Stimulated activated CD8-positive, alpha-beta memory T cell treated with anti-CD3 and anti-CD28 coated beads, Interleukin-12 subunit alpha, Interleukin-12 subunit beta, amount 100 ng/mL, for 4 hours (primary cell): ENCODE measurements around the gene SPATA13.

Experiments
- DNase-seq: peaks from one replicate; pipeline ENCODE4 v3.0.0-alpha.2; 2020; ENCODE audit warnings: low read depth

SPATA13 gene

DNA sequence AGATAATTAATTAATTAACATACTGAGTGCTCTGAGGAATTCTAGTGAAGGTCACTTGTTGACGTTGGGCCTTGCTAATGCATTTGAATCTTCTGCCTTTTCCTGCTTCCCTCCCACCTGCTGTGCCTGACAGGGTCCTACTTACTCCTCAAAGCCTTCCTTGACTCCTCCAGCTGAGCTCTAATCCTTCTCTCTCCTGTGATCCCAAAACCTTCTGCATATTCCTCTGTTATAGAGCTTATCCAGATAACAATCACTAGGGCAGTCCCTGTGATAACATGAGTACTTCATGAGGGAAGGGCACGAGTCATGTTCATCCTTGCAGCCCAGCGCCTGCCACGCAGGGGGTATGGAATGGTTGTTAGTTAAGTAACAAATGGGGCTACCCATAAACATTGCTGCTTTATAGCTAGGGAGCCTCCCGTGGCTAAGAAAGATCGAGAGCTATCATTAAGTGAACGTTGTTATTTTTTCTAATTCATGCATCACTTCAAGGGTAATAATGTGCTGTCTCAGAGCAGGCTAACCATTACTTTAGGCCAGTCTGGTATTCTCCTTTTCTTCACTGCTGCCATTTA is 19.1 kb upstream of the SPATA13 start:
- no peak for DNase-seq

DNA sequence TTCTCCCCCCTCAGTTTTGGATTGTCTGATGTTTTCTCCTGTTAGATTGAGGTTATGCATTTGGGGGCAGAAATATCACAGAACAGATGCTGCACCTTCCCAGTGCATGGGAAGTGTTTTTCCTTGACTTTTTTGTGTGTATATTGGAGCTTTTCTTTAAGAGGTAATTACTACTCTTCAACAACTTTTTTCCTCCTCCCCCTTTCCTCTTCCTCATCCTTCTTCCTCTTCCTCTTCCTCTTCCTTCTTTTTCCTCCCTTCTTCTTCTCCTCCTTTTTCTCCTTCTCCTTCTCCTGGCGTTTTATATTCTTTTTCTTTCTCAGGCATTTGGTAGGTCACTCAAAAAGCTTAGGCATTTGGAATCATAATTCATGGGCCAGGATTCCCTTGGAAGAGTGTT is 18.1 kb upstream of the SPATA13 start:
- DNase-seq: no peak

DNA sequence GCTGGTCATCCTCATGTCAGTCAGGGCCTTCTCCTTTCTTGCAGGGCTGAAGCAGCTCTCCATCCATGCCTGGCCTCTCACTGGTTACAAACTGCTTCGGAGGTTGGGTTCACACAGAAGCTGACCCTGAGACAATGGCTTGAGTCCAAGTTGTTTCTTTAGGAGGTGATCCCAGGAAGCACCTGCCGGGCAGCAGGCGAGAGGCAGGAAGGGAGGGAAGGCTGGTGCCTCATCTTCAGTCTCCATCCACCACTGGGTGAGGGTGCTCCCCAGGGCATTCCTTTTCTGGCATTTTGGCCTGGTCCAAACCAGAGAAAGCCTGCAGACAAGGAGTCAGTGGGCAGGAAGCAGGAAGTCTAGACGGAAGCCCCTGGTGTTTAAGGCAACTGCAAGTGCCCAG is 17.6 kb upstream of the SPATA13 start:
- no peak for DNase-seq

DNA sequence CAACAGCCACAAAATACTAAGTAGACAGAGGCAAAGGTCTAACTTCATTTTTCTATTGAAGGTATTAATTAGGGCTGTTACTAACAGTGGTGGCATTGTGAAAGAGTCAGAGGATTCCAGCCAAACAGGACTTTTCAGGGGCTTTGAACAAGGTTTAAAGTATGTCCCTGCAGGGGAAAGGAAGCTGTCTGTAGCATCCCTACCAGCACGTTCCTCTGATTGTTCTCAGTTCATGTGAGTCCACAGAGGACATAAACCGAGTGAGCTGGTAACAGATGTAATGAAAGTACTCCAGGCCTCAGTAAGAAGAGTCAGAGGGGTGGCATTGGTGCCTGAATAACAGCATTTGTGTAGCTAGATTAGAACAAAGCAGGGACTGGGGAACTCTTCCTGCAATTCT is 15.3 kb upstream of the SPATA13 start:
- DNase-seq: no peak

DNA sequence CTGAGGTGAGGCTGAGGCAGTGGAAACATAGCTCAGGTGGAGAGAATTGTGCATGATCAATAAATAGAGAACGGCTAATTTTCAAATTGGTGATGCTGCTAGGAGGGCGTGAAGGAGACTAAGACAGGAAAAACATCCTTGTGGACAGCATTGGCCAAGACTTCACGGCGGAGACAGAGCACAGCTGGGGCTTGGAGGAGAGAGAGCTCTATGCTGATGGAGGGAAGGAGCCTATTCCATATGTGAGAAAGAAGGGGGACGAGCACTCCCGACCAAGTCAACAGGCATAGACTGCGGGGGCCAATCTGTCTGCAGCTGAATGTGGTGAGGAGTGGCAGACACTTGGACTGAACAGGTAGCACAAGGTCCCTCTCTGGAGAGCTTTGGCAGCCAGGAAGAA is 14.8 kb upstream of the SPATA13 start:
- no peak for DNase-seq

DNA sequence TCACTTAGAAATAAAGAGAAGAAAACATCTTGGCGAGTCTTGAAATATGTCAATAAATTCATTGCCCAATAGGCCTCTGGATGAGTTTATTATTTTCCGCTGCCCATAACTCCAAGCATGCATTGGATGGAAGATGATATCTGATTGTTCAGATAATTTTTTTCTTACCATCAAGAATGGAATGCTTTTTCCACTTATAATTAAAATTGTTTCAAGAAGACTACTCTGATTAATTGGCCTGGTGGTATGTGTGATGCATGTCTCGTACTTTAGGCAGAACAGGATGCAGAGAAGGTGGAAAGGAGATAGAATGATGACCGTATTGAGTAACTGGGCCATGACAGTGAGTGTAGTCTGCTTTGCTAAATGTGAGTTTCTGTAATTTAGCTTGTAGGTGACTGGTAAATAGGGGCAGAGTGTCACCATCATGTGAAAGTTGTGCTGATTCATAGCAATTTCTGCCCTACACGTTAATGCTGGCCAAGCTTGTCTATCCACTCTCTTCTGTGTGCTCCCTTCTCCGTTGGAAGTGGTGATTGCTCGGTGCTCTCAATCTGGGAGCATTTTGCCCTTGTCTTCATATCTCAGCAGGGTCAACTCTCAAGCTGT is 13.5 kb upstream of the SPATA13 start:
- DNase-seq: no peak

DNA sequence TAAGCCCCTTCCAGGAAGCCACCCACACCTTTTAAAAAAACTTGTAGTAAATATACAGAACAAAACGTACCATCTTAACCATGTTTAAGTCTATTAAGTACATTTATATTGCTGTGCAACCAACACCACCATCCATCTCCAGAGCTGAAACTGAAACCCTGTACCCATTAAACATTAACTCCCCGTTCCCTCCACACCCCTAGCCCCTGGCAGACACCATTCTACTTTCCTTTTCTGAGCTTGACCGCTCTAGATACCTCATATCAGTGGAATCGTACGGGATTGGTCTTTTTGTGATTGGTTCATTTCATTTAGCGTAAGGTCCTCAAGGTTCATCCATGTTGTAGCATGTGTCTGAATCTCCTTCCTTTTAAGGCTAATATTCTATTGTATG is 13.0 kb upstream of the SPATA13 start:
- DNase-seq: no peak

DNA sequence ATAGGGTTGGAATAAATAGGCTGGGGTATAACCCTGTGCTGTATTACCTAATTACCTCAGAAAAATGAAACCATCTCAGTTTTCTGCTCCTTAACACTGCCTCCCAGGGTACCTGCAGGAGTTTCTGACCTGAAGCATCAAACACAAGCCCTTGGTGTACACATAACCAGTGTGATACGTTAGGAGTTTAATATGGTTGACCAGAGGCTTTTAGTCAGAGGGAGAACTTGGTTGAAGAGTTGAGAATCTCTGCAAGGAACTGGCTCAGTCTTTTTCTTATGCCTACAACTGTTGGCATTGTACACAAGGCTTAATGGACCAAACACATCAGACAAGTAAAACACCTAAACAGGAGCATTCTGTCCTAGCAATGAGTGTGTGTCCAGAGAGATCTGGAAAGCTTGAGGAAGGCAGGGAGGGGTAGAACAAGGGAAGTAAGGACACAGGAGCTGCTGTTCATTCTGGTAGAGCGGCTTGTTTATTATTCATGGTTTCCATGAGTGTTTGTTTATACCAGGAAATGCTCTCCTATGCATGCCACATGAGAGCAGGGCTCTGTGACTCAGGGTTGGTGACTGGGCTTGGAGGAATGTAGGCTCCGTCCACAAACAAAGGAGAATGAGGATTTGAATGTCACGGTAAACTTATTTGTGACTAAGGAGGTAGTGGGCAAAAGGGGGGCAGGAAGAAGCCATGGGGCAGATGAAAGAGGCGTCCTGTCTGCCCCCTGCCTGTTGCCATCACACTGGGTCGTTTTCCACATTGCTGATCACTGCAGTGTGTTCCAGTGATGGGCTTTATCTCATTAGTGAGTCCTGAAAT is 11.9 kb upstream of the SPATA13 start:
- DNase-seq: no peak

DNA sequence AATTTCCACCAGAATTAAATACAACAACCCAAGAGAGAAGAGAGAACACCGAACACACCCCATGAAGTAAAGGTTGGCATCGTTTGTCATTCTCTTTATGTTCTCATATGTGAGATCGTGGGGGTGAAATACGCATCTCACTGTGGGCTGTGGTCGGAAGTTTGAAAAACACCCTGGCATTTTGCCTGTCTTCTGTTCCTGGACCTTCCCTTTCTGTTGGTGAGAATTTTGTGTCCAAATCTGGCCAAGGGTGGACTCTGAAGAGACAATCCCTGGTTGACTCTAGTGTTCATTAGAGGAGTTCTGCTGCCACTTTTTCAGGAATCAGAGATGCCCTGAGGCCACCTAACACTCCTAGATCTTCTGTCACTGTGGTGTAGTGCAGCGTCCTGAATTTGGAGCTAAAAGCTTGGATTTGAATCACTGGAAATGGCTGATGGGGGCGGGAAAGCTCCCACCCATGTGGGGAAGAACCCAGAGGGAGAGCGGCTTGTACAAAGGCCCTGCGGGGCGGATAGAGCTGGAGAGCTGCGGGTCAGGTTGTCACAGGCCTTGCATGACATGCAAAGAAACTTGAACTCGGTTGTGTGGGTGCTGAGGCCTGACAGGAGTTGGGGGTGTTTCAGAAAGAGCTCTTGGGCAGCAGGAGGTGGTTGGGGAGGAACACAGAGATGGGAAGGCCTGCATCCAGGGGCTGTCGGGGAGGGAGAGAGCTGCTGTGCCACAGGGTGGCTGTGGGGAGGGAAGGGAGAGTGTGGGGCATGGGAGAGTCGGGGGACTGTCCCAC is 11.1 kb upstream of the SPATA13 start:
- no peak for DNase-seq

DNA sequence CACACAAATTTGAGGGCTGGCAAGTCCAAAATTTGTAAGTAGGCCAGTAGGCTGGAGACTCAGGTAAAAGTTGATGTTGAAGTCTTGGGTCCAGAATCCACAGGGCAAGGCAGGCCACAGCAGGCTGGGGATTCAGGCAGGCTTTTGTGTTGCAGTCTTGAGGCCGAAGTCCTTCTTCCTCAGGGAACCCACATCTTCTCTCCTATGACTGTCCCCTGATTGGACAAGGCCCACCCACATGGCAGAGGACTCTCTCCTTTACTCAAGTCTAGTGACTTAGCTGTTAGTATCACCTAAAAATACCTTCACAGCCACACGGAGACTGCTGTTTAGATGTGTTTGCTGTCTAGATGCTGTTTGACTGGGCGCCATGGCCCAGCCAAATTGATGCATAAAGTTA is 9.9 kb upstream of the SPATA13 start:
- no peak for DNase-seq

DNA sequence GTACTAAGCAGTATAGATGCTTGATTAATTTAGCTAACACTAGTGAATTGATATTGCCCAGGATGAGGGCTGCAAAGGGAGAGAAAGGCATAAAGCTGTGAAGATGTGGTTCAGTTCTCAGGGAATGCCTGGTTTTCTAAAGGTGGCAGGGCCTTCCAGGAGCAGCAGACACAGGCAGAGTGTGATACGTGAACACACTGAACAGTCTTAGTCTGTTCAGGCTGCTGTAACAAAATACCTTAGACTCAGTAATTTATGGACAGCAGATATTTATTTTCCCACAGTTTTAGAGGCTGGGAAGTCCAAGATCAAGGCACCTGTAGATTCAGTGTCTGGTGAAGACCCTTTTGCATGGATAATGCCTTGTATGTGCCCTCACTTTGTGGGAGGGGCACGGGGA is 8.7 kb upstream of the SPATA13 start:
- DNase-seq: no peak

DNA sequence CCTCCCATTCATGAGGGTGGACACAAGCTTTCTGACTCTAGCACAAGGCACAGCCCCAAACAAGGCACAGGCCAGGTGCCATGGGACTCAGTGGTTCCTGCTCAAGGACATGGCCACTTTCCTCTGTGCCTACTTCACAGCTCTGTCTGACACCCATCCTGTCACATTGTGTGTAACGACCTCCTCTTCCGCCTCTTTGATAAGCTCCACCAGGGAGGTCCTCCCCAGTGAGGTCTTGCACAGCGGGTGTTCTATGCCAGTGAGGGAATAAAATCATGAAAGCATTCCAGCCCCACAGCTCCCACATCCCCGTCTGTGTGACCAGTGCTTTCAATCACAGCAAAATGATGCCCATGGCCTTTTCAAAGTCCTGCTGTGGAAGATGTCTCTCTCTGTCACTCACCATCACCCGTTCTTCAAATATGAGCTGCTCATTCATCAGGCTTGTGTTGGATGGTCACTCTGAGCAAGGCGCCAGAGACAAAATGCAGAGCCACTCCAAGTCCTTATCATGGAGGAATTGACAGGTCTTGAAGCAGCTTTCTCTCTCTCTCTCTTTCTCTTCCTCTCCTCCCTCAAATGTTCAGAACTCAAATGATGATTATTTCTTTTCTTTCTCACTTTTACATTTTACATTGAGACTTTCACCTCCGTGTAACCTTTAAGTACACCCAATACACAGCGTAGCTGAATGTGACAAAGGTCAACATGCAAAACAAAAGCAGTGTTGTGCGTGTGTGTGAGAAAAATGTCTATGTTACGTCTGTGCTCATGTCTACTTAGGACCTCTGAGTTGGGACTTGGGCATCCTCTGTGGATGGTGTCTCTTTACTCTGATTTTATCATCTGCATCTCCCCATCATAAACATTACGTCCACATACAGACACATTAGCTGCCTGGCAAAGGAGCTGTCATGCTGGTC is 8.0 kb upstream of the SPATA13 start:
- DNase-seq: no peak

DNA sequence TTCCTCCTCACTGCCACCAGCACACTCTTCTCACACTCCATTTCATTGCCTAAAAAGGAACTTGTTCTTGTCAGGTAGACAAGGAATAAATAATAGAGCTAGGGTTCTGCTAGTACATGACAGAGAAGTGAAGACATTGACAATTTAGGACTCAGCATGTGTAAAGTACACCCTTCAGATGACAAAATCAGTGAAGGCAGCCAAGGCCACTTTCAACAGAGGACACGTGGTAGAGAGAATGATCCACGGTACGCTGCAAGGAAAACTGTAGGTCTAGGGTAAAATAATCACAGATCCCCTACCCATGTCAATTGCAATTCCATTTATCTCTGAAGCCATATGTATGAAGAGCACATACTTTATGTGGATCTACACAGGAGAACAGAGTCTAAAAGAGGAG is 7.2 kb upstream of the SPATA13 start:
- DNase-seq: no peak

DNA sequence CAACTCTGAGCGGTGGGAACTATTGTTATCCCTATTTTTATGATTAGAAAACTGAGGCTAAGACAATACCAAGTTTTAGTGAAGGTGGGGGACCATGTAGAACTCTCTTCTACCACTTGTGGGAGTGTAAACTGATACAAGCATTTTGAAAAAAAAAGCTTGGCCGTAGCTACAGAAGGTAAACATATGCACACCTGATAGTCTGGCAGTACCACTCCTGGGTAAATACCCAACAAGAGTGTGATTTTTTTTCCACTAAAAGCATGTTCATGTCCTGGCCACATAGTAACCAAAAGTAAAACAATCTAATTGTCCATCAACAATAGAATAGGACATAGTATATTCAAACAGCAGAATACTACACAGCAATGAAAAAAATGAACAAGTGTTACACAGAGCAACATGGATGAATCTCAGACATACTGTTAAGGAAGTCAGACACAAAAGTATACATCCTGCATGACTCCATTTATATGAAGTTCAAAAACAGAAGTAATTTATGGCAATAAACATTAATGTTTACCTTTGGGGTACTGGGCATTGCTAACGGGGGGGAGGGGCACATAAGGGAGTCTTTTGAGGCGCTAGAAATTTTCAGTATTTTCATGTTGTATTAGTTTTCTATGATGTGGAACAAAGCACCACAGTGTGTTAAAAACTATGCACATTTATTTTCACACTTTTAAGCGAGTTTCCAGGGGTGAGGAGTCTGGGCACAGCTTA is 6.4 kb upstream of the SPATA13 start:
- no peak for DNase-seq

DNA sequence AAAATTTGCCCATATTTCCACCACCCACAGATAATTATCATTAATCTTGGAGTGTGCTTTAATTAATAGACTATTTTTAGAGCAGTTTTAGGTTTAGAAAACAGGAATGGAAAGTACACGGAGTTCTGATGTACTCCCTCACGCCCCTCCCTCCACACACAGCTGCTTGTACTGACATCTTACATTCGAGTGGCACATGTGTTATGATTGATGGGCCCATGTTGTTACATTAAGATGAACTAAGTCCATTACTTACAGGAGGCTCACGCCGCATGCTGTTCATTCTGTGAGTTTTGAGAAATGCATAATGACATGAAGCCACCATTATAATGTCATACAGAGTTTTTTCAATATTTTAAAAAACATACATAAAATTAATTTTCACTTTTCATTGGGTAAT is 1.2 kb upstream of the SPATA13 start:
- DNase-seq: no peak

DNA sequence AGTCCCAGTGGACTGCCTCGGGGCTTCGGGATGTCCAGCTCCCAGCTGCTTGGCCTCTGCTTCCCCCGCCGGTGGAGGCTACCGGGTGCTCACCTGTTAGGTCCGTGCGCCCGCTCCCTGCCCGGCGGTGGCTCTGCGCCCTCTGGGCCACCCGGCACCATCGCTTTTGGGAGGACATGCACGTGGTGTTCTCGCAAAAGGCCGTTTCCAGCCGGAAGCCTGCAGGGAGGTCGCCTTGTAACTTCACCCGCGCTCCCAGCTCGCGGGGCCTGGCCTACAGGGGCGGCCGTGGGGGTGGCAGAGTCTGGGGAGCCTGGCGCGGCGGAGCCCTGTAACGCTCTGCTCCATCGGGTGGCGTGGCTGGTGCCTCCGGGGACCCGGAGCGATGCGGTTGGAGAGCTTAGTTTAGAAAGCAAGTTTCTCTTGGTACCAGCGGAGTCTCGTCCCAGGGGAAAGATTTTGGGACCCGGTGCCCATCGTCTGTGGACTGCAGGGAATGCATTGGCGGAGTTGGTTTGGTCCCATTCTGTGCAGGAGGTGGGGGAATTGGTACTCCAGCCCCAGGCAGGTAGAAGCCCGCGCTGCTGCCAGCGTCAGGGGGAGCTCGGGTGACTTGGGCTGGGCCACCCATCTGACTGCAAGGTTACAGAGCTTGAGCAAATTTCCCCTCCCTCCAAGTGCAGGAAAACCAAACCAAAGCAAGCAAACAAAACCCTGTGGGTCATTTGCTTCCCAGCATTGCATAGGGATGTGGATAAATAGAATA is 673 bp downstream of the SPATA13 start:
- peak; percentile 24 for DNase-seq

DNA sequence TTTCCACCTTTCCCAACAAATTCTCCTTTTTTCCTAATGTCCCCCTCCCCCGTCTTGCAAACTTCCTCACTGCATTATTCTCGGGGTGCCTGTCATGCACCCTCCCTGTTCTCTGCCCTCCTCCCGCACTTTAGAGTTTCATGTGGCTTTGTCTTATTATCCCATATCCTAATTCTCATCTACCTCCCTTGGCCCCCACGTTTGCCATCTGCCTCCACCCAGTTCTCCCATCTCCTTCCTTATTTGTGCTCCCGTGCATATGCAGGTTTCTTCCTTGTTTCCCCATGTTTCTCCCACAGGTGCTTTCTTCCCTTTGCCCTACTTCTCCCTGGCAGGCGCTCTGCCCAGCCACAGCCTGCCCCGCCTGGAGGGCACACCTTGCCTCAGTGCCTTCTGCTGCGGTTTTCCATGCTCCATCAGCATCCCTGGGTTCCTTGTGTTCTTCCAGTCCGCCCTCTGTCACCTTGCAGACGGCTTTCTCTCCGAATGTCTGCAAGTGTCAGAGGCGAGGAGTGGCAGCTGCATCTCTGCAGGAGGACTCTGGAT is 1.5 kb downstream of the SPATA13 start:
- DNase-seq: no peak

DNA sequence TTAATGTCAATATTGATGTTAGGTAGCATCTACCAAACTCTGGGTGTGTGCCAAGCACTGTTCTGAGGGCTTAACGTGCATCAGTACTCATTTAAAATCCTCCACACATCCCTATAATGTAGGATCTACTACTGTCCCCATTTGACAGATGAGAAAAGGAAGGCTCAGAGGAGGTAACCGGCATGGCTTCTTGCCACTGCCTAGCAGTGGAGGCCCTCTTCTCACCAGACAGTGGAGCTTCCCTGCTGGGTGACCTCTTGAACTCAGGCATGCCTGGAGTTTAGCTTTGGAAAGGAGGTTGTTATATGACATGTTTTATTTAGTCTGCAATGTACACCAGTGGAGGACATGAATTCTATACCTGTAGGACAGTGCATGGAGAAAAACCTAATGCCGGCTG is 2.1 kb downstream of the SPATA13 start:
- DNase-seq: no peak

DNA sequence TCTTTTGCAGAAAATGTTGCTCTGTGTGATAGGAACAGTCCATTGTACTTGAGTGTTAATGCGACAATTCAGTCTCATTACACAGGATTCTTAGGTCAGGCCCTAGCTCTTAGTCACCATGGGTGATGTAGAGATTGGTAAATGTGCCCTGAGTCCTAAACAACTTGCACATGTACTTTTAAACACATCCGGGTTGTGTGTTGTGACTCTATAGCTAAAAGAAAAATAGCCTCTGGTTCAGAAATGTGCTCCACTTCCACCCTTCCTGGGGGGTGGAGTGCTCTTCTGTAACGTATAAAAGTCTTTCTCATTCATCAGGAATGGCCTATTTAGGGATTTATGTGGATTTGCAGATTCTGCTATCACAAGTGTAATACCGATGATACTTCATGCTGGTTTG is 5.2 kb downstream of the SPATA13 start:
- DNase-seq: no peak

DNA sequence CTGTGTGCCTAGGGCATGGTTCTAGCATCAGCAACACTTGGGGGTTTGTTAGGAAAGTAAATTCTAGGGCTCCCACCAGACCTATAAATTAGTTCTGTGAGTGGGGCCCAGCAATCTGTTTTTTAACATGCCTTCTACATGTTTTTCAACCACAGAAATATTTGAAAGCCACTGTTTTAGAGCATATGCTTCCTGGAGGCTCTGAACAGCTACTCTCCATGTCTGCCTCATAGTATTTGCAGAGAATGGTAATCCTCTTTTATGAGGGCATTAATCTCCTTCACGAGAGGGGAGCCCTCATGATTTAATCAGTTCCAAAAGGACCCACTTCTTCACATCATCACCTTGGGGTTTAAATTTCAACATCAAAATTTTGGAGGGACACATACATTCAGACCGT is 6.0 kb downstream of the SPATA13 start:
- DNase-seq: no peak
